Loucy (cell line): Measurements from ENCODE around the gene PDE2A.

ENCODE experiments used
- H2AFZ ChIP-seq: fragments of 200-600 bp; sonication (generic); 2 replicates; pipeline ENCODE4 v1.6.0; 2016; ENCODE audit warnings: antibody characterized with exemption, mild to moderate bottlenecking, low read length, moderate library complexity
- H3F3A ChIP-seq: fragments of 200-600 bp; 2 replicates; pipeline ENCODE4 v1.6.0; 2016; ENCODE audit warnings: antibody characterized with exemption, low read depth, mild to moderate bottlenecking
- H3K27me3 ChIP-seq: fragments of 200-600 bp; sonication (generic); 2 replicates; pipeline ENCODE4 v1.6.1; 2014; ENCODE audit warnings: low read length, mild to moderate bottlenecking; ENCODE audit not compliant: insufficient read depth, poor library complexity, severe bottlenecking
- H3K36me3 ChIP-seq: fragments of 200-600 bp; sonication (generic); 2 replicates; pipeline ENCODE4 v1.6.1; 2016; ENCODE audit warnings: low read length; ENCODE audit not compliant: insufficient read depth
- H3K4me1 ChIP-seq: fragments of 200-600 bp; sonication (generic); 2 replicates; pipeline ENCODE4 v1.5.1; 2014; ENCODE audit warnings: low read length, mild to moderate bottlenecking; ENCODE audit not compliant: insufficient read depth, poor library complexity, severe bottlenecking
- H3K4me2 ChIP-seq: fragments of 200-600 bp; sonication (generic); 2 replicates; pipeline ENCODE4 v1.6.0; 2014; ENCODE audit warnings: antibody characterized with exemption, low read length, low read depth, mild to moderate bottlenecking; ENCODE audit not compliant: poor library complexity, severe bottlenecking
- H3K4me3 ChIP-seq: fragments of 200-600 bp; sonication (generic); 2 replicates; pipeline ENCODE4 v1.5.1; 2014; ENCODE audit warnings: low read length, mild to moderate bottlenecking, mixed read lengths; ENCODE audit not compliant: poor library complexity, severe bottlenecking
- H3K79me2 ChIP-seq: fragments of 200-600 bp; sonication (generic); 2 replicates; pipeline ENCODE4 v1.6.1; 2014; ENCODE audit warnings: low read length; ENCODE audit not compliant: insufficient read depth
- H3K9ac ChIP-seq: fragments of 200-600 bp; sonication (generic); 2 replicates; pipeline ENCODE4 v1.6.0; 2014; ENCODE audit warnings: mild to moderate bottlenecking, low read depth, low read length, moderate library complexity; ENCODE audit not compliant: poor library complexity, severe bottlenecking
- H3K9me2 ChIP-seq: fragments of 200-600 bp; sonication (generic); replicated peaks from 2 replicates; pipeline ENCODE4 v1.6.1; 2016; ENCODE audit warnings: low read depth, low read length, mixed read lengths
- H3K9me3 ChIP-seq: fragments of 200-600 bp; sonication (generic); 2 replicates; pipeline ENCODE4 v1.6.1; 2014; ENCODE audit warnings: mild to moderate bottlenecking, antibody characterized with exemption, low read length, low read depth; ENCODE audit not compliant: insufficient read depth
- H4K20me1 ChIP-seq: fragments of 200-600 bp; sonication (generic); 2 replicates; pipeline ENCODE4 v1.6.0; 2014; ENCODE audit warnings: antibody characterized with exemption, low read length, mild to moderate bottlenecking; ENCODE audit not compliant: insufficient read depth, poor library complexity, severe bottlenecking
- EZH2phosphoT487 ChIP-seq: fragments of 200-600 bp; IDR thresholded peaks from 2 replicates; pipeline ENCODE4 v1.6.1; 2018; ENCODE audit warnings: antibody characterized with exemption, mild to moderate bottlenecking, moderate library complexity, borderline replicate concordance
- TF ChIP-seq, protein P1 (sequence below): fragments of 200-600 bp; sonication (generic); conservative IDR thresholded peaks from 2 replicates; pipeline ENCODE4 v1.5.1; 2014; ENCODE audit warnings: mild to moderate bottlenecking, antibody characterized with exemption, low read length

PDE2A gene

DNA sequence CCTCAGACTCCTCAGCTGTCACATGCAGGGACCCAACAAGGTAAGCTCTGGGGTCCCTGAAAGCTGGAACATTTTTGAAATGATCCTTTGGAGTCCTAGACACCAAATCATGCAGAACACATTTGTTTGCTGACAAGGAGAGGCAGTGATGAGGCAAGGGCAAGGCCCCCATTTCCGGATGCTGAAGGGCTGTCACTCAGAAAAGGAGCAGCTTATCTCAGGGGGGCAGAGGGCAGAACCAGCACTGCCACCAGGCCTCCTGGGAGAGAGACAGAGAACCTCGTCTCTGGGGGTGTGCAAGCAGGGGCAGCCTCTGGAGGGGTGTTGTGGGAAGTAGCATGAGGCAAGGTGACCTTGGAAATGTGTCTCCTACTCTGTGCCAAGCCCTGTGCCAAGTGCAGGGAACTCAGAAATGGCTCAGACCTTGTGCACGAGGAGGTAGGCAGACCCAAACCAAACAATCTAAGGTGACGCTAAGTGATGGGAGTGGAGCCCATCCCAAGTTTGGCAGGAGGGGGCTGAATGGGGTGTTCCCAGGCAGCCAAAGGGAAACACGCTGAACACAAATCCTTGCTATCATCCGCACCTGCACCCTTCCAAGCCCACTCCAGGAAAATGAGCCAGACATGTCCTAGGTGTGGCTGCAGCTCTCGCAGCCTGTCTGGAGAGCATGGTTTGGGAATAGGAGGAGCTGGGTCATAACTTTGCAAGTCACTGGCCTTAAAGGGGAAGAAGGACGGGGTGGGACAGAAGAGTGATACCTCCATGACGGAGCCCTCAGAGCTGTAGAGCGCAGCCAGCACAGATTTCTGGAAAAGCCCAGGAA lies 94.2 kb downstream of the PDE2A start:
- TF ChIP-seq EZH2phosphoT487: no peak
- TF ChIP-seq, protein P1, sequence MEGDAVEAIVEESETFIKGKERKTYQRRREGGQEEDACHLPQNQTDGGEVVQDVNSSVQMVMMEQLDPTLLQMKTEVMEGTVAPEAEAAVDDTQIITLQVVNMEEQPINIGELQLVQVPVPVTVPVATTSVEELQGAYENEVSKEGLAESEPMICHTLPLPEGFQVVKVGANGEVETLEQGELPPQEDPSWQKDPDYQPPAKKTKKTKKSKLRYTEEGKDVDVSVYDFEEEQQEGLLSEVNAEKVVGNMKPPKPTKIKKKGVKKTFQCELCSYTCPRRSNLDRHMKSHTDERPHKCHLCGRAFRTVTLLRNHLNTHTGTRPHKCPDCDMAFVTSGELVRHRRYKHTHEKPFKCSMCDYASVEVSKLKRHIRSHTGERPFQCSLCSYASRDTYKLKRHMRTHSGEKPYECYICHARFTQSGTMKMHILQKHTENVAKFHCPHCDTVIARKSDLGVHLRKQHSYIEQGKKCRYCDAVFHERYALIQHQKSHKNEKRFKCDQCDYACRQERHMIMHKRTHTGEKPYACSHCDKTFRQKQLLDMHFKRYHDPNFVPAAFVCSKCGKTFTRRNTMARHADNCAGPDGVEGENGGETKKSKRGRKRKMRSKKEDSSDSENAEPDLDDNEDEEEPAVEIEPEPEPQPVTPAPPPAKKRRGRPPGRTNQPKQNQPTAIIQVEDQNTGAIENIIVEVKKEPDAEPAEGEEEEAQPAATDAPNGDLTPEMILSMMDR: no peak
- H3K4me1 ChIP-seq: no peaks in the 10 kb centered on the region
- no peaks in the 10 kb centered on the region for H3K9me2 ChIP-seq
- H3K36me3 ChIP-seq: no peaks in the 10 kb centered on the region
- H3K4me3 ChIP-seq: no peak overlapping the region
- H3K9me3 ChIP-seq: no peaks in the 10 kb centered on the region
- H2AFZ ChIP-seq: no peak overlapping the region
- H4K20me1 ChIP-seq: no peaks in the 10 kb centered on the region
- H3K4me2 ChIP-seq: no peak overlapping the region
- no peaks in the 10 kb centered on the region for H3K79me2 ChIP-seq
- no peaks in the 10 kb centered on the region for H3F3A ChIP-seq
- H3K27me3 ChIP-seq: no peaks in the 10 kb centered on the region
- H3K9ac ChIP-seq: no peak overlapping the region

DNA sequence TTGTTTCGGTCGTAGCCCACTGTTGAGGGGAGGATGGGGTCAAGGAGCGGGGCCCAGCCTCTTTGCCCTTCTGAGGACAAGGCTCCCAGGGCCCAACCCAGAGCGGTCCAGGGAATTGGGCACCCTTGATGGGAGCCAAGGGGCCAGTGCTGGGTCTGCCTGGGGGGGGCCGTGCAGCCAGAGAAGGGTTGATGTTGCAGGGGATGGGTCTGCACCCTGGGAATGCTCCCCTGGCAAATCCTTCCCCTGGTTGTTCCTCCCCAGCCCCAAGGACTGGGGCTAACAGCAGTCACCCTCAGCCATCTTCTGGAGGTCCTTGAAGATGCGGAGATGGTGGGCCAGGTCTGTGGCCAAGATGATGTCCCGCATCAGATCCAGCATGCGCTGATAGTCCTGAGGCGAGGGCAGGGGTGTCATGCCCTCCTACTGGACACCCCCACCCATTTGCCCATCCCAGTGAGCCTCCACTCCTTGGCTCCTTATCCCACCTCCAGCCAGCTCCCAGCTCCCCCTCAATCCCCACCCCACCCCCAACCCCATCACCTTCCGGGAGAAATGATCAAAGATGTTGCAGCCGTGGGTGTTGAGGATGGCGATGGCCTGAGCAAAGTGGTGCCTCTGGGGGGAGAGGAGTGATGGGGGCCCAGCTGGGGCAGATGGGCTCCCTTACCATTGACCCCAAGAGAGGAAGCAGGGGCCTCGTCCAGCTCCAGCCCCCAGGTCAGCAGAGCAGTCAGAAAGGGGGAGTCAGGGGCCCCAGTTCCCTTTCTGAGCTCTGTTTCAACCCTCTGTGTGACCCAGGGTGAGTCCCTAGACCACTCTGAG lies 95.0 kb downstream of the PDE2A start:
- Histone ChIP-seq H3K9me3 (no peaks in the 10 kb centered on the region), H3K79me2 (no peaks in the 10 kb centered on the region), H3K4me1 (no peaks in the 10 kb centered on the region), H3K9me2 (no peaks in the 10 kb centered on the region), H3K4me2 (no peak overlapping the region), H4K20me1 (no peaks in the 10 kb centered on the region), H2AFZ (no peak overlapping the region), H3F3A (no peaks in the 10 kb centered on the region), H3K36me3 (no peaks in the 10 kb centered on the region), H3K27me3 (no peaks in the 10 kb centered on the region), H3K4me3 (no peak overlapping the region), H3K9ac (no peak overlapping the region)
- TF ChIP-seq EZH2phosphoT487: no peak
- TF ChIP-seq, protein P1: no peak

DNA sequence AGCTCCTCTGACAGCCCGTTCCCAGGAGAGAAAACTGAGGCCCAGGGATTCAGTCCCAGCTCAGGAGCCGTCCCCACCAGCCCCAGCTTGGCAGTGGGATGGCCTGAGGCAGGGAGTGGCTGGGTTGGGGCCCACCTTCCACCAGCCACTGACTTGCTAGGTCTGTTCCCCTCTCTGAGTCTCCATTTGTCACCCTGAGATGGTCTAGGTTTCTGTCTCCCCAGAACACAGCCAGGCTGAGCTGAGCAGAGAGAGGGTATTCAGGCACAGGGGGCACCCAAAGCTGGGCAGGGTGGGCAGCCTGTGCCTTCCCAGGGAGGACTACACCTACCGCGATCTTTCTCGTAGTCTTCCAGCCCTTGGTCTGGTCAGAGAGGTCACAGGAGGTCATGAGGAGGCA lies 95.7 kb downstream of the PDE2A start:
- H3K4me1 ChIP-seq: no peaks in the 10 kb centered on the region
- H3K4me2 ChIP-seq: no peak overlapping the region
- H3K36me3 ChIP-seq: no peaks in the 10 kb centered on the region
- H3K9ac ChIP-seq: no peak overlapping the region
- no peaks in the 10 kb centered on the region for H3K9me3 ChIP-seq
- H3K27me3 ChIP-seq: no peaks in the 10 kb centered on the region
- TF ChIP-seq, protein P1: no peak
- TF ChIP-seq EZH2phosphoT487: no peak
- H3F3A ChIP-seq: no peaks in the 10 kb centered on the region
- H4K20me1 ChIP-seq: no peaks in the 10 kb centered on the region
- no peaks in the 10 kb centered on the region for H3K79me2 ChIP-seq
- no peak overlapping the region for H3K4me3 ChIP-seq
- no peak overlapping the region for H2AFZ ChIP-seq
- H3K9me2 ChIP-seq: no peaks in the 10 kb centered on the region
